Effector CD8-positive, alpha-beta T cell (primary cell): Measurements from ENCODE around the gene EXOSC3.

Experiments
- DNase-seq: peaks from one replicate; lab custom pipeline; 2025; lab: John Stamatoyannopoulos, UW

The EXOSC3 gene

DNA sequence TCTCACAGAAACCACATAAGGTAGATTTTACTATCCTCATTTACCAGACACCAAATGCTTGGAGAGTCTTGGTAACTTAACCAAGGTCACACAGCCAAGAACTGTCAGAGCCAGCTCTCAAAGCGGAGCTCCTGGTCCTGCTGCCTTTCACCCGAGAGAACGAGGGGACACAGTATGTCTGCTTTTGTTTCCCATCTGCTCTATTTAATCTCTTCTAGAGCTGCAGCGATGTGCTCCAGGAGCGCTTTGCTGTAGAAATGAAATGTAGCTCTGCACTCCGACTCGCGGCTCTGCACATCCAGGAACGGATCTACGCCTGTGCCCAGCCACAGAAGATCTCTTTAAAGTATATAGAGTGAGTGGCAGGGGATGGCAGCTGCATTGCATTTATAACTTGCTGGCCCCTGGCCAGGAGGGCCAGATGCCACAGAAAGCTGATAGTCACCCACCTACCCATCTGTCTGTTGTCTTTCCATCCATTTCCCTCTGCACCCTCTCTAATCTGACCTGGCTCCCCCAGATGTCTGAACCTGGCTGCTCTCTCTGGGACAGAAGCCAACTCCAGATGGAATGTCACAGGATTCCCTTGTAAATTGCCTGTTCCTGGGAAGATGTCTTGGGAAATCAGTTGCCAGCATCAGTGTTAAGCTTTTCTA is 52.6 kb downstream of the EXOSC3 start:
- DNase-seq, result no peak

GRCh38 chr9:37730839-37731238 is 54.0 kb downstream of the EXOSC3 start:
- no peak for DNase-seq

GRCh38 chr9:37730256-37730655 is 54.6 kb downstream of the EXOSC3 start:
- no peak for DNase-seq
